K562 (cell line): ENCODE results near the gene TRIP10. TPM values are rescaled to one million over a fixed set of nuclear protein-coding genes. Genes with fewer than 3 reads are reported as not detected.
A peak's percentile ranks its signal among the peaks of the same experiment; 100 is the strongest.

Experiments used
- BCOR ChIP-seq: fragments of 450-650 bp; IDR thresholded peaks from 2 replicates; pipeline ENCODE4 v1.6.1; 2016
- CBX5 ChIP-seq: IDR thresholded peaks from 2 replicates; pipeline ENCODE4 v1.6.1; 2014; ENCODE audit warnings: low read depth, borderline replicate concordance
- CC2D1A ChIP-seq: fragments of 450-650 bp; IDR thresholded peaks from 2 replicates; pipeline ENCODE4 v1.6.1; 2017; ENCODE audit warnings: mild to moderate bottlenecking
- CEBPG ChIP-seq, 3 experiments: fragments of 200-800 bp in 1 of 3; sonication (Bioruptor generic) in 1 of 3; sonication (generic) in 1 of 3; formaldehyde crosslinking in 1 of 3; IDR thresholded peaks in 2 of 3; conservative IDR thresholded peaks in 1 of 3; 2 replicates each; pipeline versions ENCODE4 v1.6.1 to v1.8.0; 2016 to 2022; ENCODE audit warnings: missing compliant biosample characterization in 2 of 3, missing genetic modification characterization in 2 of 3, mild to moderate bottlenecking in 1 of 3, missing genetic modification reagents in 1 of 3
- ESRRB ChIP-seq: fragments of 250-450 bp; sonication (Bioruptor Pico); IDR thresholded peaks from 2 replicates; pipeline ENCODE4 v1.5.0; 2020; ENCODE audit warnings: mild to moderate bottlenecking, moderate library complexity, borderline replicate concordance
- FOXK1 ChIP-seq: sonication (generic); formaldehyde crosslinking; IDR thresholded peaks from 2 replicates; pipeline ENCODE4 v1.8.0; 2022; ENCODE audit warnings: missing genetic modification reagents, mild to moderate bottlenecking, borderline replicate concordance
- GATAD2B ChIP-seq: fragments of 450-650 bp; IDR thresholded peaks from 2 replicates; pipeline ENCODE4 v1.6.1; 2017; ENCODE audit warnings: mild to moderate bottlenecking, borderline replicate concordance
- HNRNPK ChIP-seq: fragments of 200-400 bp; formaldehyde crosslinking; IDR thresholded peaks from one replicate; pipeline ENCODE4 v1.6.1; 2018; ENCODE audit warnings: mild to moderate bottlenecking, low read depth, low read length; ENCODE audit not compliant: poor library complexity, severe bottlenecking
- KAT8 ChIP-seq: fragments of 450-650 bp; IDR thresholded peaks from 2 replicates; pipeline ENCODE4 v1.6.1; 2016; ENCODE audit warnings: low read depth, mild to moderate bottlenecking
- KDM1A ChIP-seq, 2 experiments: fragments of 450-650 bp; IDR thresholded peaks; 2 replicates each; pipeline ENCODE4 v1.6.1; 2016; ENCODE audit warnings: mild to moderate bottlenecking in 2 of 2
- NFXL1 ChIP-seq: fragments of 450-650 bp; formaldehyde crosslinking; IDR thresholded peaks from 2 replicates; pipeline ENCODE4 v1.4.0; 2021; ENCODE audit warnings: mild to moderate bottlenecking
- NUFIP1 ChIP-seq: fragments of 450-650 bp; IDR thresholded peaks from 2 replicates; pipeline ENCODE4 v1.6.1; 2018; ENCODE audit not compliant: partially characterized antibody
- PYGO2 ChIP-seq: fragments of 450-650 bp; IDR thresholded peaks from 2 replicates; pipeline ENCODE4 v1.6.1; 2016; ENCODE audit warnings: mild to moderate bottlenecking, missing genetic modification characterization, moderate library complexity, missing compliant biosample characterization
- RBM14 ChIP-seq: fragments of 200-400 bp; formaldehyde crosslinking; IDR thresholded peaks from 2 replicates; pipeline ENCODE4 v1.6.1; 2018; ENCODE audit warnings: low read depth, mild to moderate bottlenecking, low read length, moderate library complexity, borderline replicate concordance; ENCODE audit not compliant: insufficient read depth
- RFX7 ChIP-seq: fragments of 250-450 bp; sonication (Bioruptor Pico); IDR thresholded peaks from 2 replicates; pipeline ENCODE4 v1.5.1; 2021; ENCODE audit warnings: mild to moderate bottlenecking
- RUNX1 ChIP-seq: sonication (generic); IDR thresholded peaks from 2 replicates; pipeline ENCODE4 v1.6.1; 2016; ENCODE audit warnings: antibody characterized with exemption, low read depth
- SMAD4 ChIP-seq: fragments of 250-450 bp; sonication (Bioruptor Pico); conservative IDR thresholded peaks from 2 replicates; pipeline ENCODE4 v1.8.0; 2021; ENCODE audit warnings: inconsistent platforms, mild to moderate bottlenecking, moderate library complexity
- STAT5B ChIP-seq: fragments of 250-450 bp; sonication (Bioruptor Pico); IDR thresholded peaks from 2 replicates; pipeline ENCODE4 v1.8.0; 2021; ENCODE audit warnings: mild to moderate bottlenecking, inconsistent platforms
- TARDBP ChIP-seq: fragments of 450-650 bp; IDR thresholded peaks from 2 replicates; pipeline ENCODE4 v1.6.1; 2016
- ZBED1 ChIP-seq: IDR thresholded peaks from 2 replicates; pipeline ENCODE4 v1.6.1; 2014
- ZNF589 ChIP-seq: fragments of 200-800 bp; sonication (Bioruptor generic); IDR thresholded peaks from 2 replicates; pipeline ENCODE4 v1.6.1; 2016; ENCODE audit warnings: low read depth, missing genetic modification characterization, missing compliant biosample characterization
- polyA plus RNA-seq, 8 experiments: library from polyadenylated mRNA; depleted of rRNA in 4 of 8; stranded (reverse) in 5 of 8; unstranded in 3 of 8; fragments of >200 nt; fragmentation: Nextera tagmentation in 2 of 8; fragmentation: Illumina TruSeq in 1 of 8; extraction: Ambion mirVana in 2 of 8; extraction: Trizol in 1 of 8; gene quantifications; 2 replicates each; pipeline versions ENCODE4 v1.2.1 to v1.2.3, GENCODE V29; 2011 to 2014; ENCODE audit warnings: inconsistent platforms in 1 of 8, missing spikeins in 1 of 8
- total RNA-seq, 7 experiments: library from RNA; depleted of rRNA in 6 of 7; stranded (reverse); fragments of >200 nt in 6 of 7; fragmentation: Illumina TruSeq in 2 of 7; extraction: Trizol in 2 of 7; gene quantifications; 2 replicates each; pipeline versions ENCODE4 v1.2.1 to v1.2.3, GENCODE V29; 2011 to 2021; ENCODE audit warnings: low replicate concordance in 1 of 7
- TF ChIP-seq, protein P1 (sequence below): fragments of 250-450 bp; sonication (Bioruptor Pico); IDR thresholded peaks from 2 replicates; pipeline ENCODE4 v1.8.0; 2022; ENCODE audit warnings: moderate library complexity, mild to moderate bottlenecking, inconsistent platforms
- TF ChIP-seq, protein P2 (sequence below), 2 experiments: fragments of 450-650 bp; IDR thresholded peaks; 2 replicates each; pipeline ENCODE4 v1.6.1; 2016
- TF ChIP-seq, protein P3 (sequence below): fragments of 450-650 bp; formaldehyde crosslinking; IDR thresholded peaks from 2 replicates; pipeline ENCODE4 v1.4.0; 2020; ENCODE audit warnings: mild to moderate bottlenecking, moderate library complexity
- TF ChIP-seq, protein P4 (sequence below): sonication (generic); formaldehyde crosslinking; IDR thresholded peaks from 2 replicates; pipeline ENCODE4 v1.9.0; 2022; ENCODE audit warnings: mild to moderate bottlenecking, missing genetic modification reagents

The TRIP10 gene
- total and polyA plus RNA-seq, 9 of the 15 experiments (the other 6 are each of a cell fraction or from before 2014, with no cell fraction given), result 1.2 to 66.8 (median 36.1) TPM

DNA sequence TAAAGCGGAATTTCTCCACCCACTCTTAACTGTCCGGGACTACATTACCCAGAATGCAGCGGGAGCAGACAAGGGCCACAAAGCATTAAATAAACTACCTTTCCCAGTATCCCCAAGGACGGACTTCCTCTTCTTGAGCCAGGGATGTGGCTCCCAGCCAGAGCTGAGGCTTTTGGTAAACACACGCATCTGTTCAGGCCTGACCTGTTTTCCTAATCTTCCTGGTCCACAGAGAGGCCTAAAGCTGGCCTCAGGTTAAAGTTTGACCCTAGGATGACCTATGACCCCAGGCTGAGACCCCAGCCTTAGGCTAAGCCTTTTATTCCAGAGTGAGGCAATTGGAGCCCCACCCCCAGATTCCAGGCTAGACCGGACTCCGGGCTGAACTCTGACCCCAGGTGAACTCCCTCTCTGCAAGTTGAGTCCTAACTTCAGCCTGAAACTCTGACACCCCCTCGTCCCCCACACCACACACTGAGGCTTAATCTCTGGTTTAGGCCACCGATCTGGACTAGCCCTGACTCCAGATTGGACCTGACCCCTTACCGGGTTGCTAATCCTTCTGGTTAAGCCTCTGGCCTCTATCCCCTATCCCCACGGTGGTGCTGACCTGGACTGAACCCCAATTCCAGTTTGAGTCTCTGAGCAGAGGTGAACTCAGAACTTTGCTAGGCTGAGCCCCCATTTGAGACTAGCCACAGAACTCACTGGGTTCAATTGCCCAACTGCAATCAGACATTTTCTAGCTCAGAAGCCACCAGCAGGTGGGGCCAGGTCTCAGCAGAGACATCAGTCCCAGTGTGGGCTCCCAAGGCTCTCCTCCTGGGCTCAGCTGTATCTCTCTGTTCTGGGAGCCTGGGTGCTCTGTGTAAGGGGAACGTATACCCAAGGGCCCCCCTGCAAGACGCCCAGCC is 1.4 kb upstream of the TRIP10 start (continued):
- TF ChIP-seq HNRNPK (no peak), CC2D1A (peak; percentile 54; the same call in 1 of the 2 replicates), KDM1A (IDR thresholded peaks at IDR 0.05) (peak; percentile 34 to 55; a peak in 2 of 4 replicates), NFXL1 (no peak), GATAD2B (no peak), STAT5B (no peak), PYGO2 (no peak; the same call in 1 of the 2 replicates), FOXK1 (no peak), BCOR (no peak), KAT8 (no peak), ZBED1 (no peak), RBM14 (no peak), RFX7 (CRISPR knock-in tag) (no peak), NUFIP1 (no peak), CBX5 (no peak), CEBPG (CRISPR knock-in tag; IDR thresholded peaks at IDR 0.05) (peak; percentile 77), CEBPG (tag; conservative IDR thresholded peaks at IDR 0.05 in 1 of 2, IDR thresholded peaks at IDR 0.05 in 1 of 2) (peak; percentile 61 to 88), ZNF589 (CRISPR knock-in tag) (no peak), TARDBP (no peak), RUNX1 (no peak), SMAD4 (CRISPR knock-in tag) (peak; percentile 58), ESRRB (CRISPR knock-in tag) (no peak)
- TF ChIP-seq, protein P1, sequence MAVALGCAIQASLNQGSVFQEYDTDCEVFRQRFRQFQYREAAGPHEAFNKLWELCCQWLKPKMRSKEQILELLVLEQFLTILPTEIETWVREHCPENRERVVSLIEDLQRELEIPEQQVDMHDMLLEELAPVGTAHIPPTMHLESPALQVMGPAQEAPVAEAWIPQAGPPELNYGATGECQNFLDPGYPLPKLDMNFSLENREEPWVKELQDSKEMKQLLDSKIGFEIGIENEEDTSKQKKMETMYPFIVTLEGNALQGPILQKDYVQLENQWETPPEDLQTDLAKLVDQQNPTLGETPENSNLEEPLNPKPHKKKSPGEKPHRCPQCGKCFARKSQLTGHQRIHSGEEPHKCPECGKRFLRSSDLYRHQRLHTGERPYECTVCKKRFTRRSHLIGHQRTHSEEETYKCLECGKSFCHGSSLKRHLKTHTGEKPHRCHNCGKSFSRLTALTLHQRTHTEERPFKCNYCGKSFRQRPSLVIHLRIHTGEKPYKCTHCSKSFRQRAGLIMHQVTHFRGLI (CRISPR knock-in tag), result no peak
- TF ChIP-seq, protein P2, sequence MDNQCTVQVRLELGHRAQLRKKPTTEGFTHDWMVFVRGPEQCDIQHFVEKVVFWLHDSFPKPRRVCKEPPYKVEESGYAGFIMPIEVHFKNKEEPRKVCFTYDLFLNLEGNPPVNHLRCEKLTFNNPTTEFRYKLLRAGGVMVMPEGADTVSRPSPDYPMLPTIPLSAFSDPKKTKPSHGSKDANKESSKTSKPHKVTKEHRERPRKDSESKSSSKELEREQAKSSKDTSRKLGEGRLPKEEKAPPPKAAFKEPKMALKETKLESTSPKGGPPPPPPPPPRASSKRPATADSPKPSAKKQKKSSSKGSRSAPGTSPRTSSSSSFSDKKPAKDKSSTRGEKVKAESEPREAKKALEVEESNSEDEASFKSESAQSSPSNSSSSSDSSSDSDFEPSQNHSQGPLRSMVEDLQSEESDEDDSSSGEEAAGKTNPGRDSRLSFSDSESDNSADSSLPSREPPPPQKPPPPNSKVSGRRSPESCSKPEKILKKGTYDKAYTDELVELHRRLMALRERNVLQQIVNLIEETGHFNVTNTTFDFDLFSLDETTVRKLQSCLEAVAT (IDR thresholded peaks at IDR 0.05), result no peak
- TF ChIP-seq, protein P3, sequence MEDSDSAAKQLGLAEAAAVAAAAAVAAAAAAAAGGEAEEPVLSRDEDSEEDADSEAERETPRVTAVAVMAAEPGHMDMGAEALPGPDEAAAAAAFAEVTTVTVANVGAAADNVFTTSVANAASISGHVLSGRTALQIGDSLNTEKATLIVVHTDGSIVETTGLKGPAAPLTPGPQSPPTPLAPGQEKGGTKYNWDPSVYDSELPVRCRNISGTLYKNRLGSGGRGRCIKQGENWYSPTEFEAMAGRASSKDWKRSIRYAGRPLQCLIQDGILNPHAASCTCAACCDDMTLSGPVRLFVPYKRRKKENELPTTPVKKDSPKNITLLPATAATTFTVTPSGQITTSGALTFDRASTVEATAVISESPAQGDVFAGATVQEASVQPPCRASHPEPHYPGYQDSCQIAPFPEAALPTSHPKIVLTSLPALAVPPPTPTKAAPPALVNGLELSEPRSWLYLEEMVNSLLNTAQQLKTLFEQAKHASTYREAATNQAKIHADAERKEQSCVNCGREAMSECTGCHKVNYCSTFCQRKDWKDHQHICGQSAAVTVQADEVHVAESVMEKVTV, result peak; percentile 74; the same call in 1 of the 2 replicates
- TF ChIP-seq, protein P4, sequence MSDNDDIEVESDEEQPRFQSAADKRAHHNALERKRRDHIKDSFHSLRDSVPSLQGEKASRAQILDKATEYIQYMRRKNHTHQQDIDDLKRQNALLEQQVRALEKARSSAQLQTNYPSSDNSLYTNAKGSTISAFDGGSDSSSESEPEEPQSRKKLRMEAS, result no peak
